ENCODE results near the gene LCE3D. TPM values are rescaled to one million over a fixed set of nuclear protein-coding genes. Genes with fewer than 3 reads are reported as not detected.
A peak's percentile ranks its signal among the peaks of the same experiment; 100 is the strongest.

Gene LCE3D
- total RNA-seq, 1 donor = not detected

DNA sequence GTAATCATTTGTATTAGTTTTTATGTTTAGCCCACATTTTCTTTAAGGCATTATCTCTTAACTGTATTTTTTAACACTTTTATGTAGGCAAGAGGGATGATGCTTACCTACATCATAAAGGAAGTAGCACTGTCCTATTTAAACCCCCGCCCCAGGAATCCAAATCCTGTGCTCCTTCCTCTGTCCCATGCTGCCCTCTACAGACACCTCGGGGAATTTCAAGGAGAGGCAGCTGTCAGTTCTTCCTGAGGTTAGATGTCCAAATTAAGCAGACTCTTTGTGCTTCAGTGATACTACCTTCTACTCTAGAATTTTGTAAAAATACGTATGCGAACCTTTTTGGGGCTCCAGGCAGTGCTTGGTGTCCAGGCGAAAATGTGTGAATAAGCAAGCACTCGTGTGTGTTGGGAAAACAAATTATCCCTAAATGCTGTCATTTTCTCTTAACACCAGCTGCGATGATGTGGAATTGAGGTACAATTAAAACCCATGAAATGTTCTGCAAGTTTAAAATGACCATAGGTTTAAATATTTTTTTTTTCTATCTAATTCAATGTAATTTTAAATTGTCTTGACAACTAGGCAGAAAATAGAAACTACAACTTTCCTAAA is 46.9 kb downstream of the LCE3D start:
- DNase-seq (ENCODE audit: low read depth in 2 of 3, low spot score in 2 of 3) = peak in 2 of 3 donors; percentile 48 to 69

Small RNA genes within 50 kb of the gene (small RNA-seq; reads per million reads assigned to genes)
- not detected for gene LCE3A
- not detected for gene LCE3B

Other genes starting within 250 kb of the LCE3D start
- under 0.01 TPM for gene FLG2, start 220.5 kb downstream of the LCE3D start, total RNA-seq
- not detected for gene CRNN, start 166.3 kb downstream of the LCE3D start, total RNA-seq
- gene LCE5A, start 69.7 kb downstream of the LCE3D start, total RNA-seq = not detected
- gene CRCT1, start 66.0 kb downstream of the LCE3D start, total RNA-seq = not detected
- not detected for gene LCE3E, start 13.7 kb downstream of the LCE3D start, total RNA-seq
- not detected for gene LCE3C, start 19.7 kb upstream of the LCE3D start, total RNA-seq
- gene LCE3B, start 33.3 kb upstream of the LCE3D start, total RNA-seq = not detected
- not detected for gene LCE3A, start 42.6 kb upstream of the LCE3D start, total RNA-seq
- not detected for gene LCE2D, start 82.9 kb upstream of the LCE3D start, total RNA-seq
- gene LCE2C, start 94.8 kb upstream of the LCE3D start, total RNA-seq = not detected
- gene LCE2B, start 105.6 kb upstream of the LCE3D start, total RNA-seq = not detected
- gene LCE2A, start 117.8 kb upstream of the LCE3D start, total RNA-seq = not detected
- not detected for gene LCE4A, start 127.6 kb upstream of the LCE3D start, total RNA-seq
- not detected for gene KPRP, start 177.5 kb upstream of the LCE3D start, total RNA-seq
- gene LCE1F, start 194.6 kb upstream of the LCE3D start, total RNA-seq = not detected
- gene LCE1E, start 205.7 kb upstream of the LCE3D start, total RNA-seq = not detected
- not detected for gene LCE1D, start 216.2 kb upstream of the LCE3D start, total RNA-seq
- gene LCE1C, start 226.1 kb upstream of the LCE3D start, total RNA-seq = not detected
- gene LCE1B, start 231.5 kb upstream of the LCE3D start, total RNA-seq = not detected
- not detected for gene LCE1A, start 247.0 kb upstream of the LCE3D start, total RNA-seq